GM18499 (cell line): ENCODE results near the gene STAU1.
"Not testable (repeated sequence)": the region's sequence is repeated elsewhere in the genome, so short reads cannot be mapped to it uniquely, and the experiment has no call there.

Source experiments
- ATAC-seq: cut with Tn5 transposase; IDR thresholded peaks from one replicate; pipeline ENCODE4 v1.9.1; 2021; ENCODE audit warnings: moderate number of reproducible peaks; ENCODE audit not compliant: insufficient read depth, unreplicated experiment

STAU1 gene

DNA sequence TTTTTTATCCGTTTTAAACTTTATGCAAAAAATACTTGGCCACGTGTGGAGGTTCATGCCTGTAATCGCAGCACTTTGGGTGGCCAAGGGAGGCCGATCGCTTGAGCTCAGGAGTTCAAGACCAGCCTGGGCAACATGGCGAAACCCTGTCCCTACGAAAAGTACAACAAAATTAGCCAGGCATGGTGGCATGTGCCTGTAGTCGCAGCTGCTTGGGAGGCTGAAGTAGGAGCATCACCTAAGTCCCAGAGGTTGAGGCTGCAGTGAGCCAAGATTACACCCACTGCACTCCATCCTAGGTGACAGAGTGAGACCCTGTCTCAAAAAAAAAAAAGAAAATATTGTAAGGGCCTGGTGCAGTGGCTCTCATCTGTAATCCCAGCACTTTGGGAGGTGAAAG, 97.0 kb downstream of the STAU1 start:
- no peak for ATAC-seq

DNA sequence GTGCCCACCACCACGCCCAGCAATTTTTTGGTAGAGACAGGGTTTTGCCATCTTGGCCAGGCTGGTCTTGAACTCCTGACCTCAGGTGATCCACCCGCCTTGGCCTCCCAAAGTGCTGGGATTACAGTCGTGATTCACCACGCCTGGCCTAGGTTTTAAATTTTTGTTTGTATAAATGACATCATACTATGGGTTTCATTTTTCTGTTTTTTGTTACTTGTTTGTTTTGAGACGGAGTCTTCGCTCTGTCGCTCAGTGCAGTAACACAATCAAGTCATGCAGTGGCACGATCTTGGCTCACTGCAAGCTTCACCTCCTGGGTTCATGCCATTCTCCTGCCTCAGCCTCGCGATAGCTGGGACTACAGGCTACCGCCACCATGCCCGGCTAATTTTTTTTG, 105.8 kb downstream of the STAU1 start:
- ATAC-seq, result not testable (repeated sequence)

DNA sequence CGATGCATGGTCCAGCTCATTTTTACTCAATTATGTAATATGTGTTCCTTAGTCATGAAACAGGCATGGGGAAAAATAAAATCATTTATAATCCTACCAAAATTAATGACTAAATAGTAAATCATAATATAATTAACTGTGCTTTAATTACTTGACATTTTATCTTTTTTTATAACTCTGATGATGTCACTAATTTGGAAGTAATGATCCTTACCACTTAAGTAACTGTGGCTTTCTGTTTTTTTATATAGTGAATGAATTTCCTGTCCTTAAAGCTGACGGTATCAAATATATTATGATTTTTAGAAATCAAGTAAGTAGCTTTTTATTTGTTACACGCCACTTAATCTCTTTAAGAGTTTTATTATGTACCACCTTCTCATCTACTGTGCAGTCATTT, 109.8 kb downstream of the STAU1 start:
- ATAC-seq, result no peak

DNA sequence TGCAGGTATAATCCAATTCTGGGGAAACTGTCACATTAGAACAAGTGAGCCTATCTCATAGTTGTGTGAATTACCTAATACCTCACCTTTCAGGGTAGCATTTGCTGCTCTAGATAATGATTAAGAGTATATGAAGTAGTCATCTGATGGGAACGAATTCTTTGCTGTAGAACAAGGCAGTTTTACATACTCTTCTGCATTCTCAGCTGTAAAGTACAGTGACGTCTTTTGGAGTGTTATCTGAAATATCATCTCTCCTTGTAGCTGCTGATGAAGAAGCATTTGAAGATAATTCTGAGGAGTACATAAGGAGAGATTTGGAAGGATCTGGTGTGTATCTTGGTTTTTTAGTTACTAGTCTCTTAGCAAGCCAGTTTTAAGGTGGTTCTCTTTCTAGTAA, 113.6 kb downstream of the STAU1 start:
- ATAC-seq, result no peak
